Measurements from ENCODE around the gene RPL7L1. TPM values are rescaled to one million over a fixed set of nuclear protein-coding genes. Genes with fewer than 3 reads are reported as not detected.
"Not testable (repeated sequence)": the region's sequence is repeated elsewhere in the genome, so short reads cannot be mapped to it uniquely, and the experiment has no call there.

RPL7L1 gene
- total RNA-seq, 1 donor from 2014 or later = 71.5 TPM

DNA sequence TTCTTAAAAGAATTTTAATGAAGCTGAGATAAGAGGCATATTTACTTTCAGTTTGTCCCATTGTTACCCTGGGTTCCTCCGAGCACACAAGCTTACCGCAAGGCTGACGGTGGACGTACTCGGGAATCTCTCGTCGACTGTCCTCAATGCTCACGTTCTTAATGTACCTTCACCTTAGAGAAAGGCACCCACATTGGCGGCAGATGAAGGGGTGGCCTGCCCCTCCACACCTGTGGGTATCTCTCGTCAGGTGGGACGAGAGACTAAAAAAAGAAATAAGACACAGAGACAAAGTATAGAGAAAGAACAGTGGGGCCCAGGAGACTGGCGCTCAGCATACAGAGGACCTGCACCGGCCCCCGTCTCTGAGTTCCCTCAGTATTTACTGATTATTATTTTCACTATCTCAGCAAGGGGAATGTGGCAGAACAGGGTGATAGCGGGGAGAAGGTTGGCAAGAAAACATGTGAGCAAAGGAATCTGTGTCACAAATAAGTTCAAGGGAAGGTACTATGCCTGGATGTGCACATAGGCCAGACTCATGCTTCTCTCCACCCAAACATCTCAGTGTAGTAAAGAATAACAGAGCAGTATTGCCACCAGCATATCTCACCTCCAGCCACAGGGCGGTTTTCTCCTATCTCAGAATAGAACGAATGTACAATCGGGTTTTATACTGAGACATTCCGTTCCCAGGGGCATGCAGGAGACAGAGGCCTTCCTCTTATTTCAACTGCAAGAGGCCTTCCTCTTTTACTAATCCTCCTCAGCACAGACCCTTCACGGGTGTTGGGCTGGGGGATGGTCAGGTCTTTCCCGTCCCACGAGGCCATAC is 23.2 kb downstream of the RPL7L1 start:
- not testable (repeated sequence) for H3K27ac ChIP-seq (ENCODE audit: low read depth, low read length); H3K9ac ChIP-seq (ENCODE audit: low read depth in 1 of 3, low read length in 3 of 3); H3K9me3 ChIP-seq (ENCODE audit: control insufficient read depth in 3 of 3, low read length in 3 of 3); H3K4me3 ChIP-seq (ENCODE audit: low read length in 3 of 3); H3K27me3 ChIP-seq (ENCODE audit: control insufficient read depth in 3 of 3, insufficient read depth in 3 of 3, low read length in 3 of 3); H3K36me3 ChIP-seq (ENCODE audit: control insufficient read depth in 3 of 3, insufficient read depth in 3 of 3, low read length in 3 of 3)
- peaks cover 7 to 15% (median 8%) of the 10 kb centered on the region in 3 donors for H3K4me1 ChIP-seq (ENCODE audit: control insufficient read depth in 3 of 3, insufficient read depth in 3 of 3, low read length in 3 of 3)

DNA sequence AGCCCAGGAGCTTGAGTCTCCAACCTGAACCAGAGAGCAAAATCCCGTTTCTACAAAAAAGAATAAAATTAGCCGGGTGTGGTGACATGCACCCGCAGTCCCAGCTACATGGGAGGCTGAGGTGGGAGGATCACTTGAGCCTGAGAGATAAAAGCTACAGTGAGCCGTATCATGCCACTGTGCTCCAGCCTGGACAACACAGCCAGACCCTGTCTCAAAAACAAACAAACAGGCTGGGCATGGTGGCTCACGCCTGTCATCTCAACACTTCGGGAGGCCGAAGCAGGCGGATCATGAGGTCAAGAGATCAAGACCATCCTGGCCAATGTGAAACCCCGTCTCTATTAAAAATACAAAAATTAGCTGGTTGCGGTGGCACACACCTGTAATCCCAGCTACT is 25.1 kb downstream of the RPL7L1 start:
- Histone ChIP-seq H3K4me3 (ENCODE audit: low read length in 3 of 3) (no peak overlapping the region), H3K27ac (ENCODE audit: low read depth, low read length) (no peak overlapping the region), H3K9ac (ENCODE audit: low read depth in 1 of 3, low read length in 3 of 3) (no peak overlapping the region), H3K36me3 (ENCODE audit: control insufficient read depth in 3 of 3, insufficient read depth in 3 of 3, low read length in 3 of 3) (no peaks in the 10 kb centered on the region), H3K27me3 (ENCODE audit: control insufficient read depth in 3 of 3, insufficient read depth in 3 of 3, low read length in 3 of 3) (no peaks in the 10 kb centered on the region), H3K4me1 (ENCODE audit: control insufficient read depth in 3 of 3, insufficient read depth in 3 of 3, low read length in 3 of 3) (peaks cover 5 to 9% (median 7%) of the 10 kb centered on the region in 3 donors), H3K9me3 (ENCODE audit: control insufficient read depth in 3 of 3, low read length in 3 of 3) (no peaks in the 10 kb centered on the region)

DNA sequence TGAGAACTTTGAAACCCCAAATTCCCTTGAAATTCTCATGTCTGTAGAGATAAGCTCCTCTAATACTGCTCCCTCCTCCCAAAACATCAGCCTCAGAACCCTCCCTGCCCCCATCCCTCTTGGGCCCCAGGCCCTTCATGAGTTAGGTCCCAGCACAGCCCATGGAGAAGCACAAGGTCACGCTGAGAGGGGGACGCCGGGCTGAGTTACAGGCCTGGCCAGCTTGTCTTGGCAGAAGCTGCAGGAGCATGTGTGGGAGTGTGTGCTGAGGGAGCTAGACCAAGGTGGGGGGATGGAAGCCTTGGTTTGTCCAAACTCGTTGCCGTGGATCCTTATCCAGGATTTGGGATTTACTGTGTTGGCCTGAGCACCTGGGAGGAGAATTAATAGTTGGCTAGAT is 27.9 kb downstream of the RPL7L1 start:
- Histone ChIP-seq H3K27me3 (ENCODE audit: control insufficient read depth in 3 of 3, insufficient read depth in 3 of 3, low read length in 3 of 3) (peaks cover 8 to 10% (median 9%) of the 10 kb centered on the region in 3 donors), H3K36me3 (ENCODE audit: control insufficient read depth in 3 of 3, insufficient read depth in 3 of 3, low read length in 3 of 3) (no peaks in the 10 kb centered on the region), H3K9me3 (ENCODE audit: control insufficient read depth in 3 of 3, low read length in 3 of 3) (no peaks in the 10 kb centered on the region), H3K9ac (ENCODE audit: low read depth in 1 of 3, low read length in 3 of 3) (peak overlapping the region in 1 of 3 donors; percentile 16), H3K4me3 (ENCODE audit: low read length in 3 of 3) (no peak overlapping the region), H3K27ac (ENCODE audit: low read depth, low read length) (no peak overlapping the region), H3K4me1 (ENCODE audit: control insufficient read depth in 3 of 3, insufficient read depth in 3 of 3, low read length in 3 of 3) (peaks cover 0 to 7% (median 0%) of the 10 kb centered on the region in 3 donors)

DNA sequence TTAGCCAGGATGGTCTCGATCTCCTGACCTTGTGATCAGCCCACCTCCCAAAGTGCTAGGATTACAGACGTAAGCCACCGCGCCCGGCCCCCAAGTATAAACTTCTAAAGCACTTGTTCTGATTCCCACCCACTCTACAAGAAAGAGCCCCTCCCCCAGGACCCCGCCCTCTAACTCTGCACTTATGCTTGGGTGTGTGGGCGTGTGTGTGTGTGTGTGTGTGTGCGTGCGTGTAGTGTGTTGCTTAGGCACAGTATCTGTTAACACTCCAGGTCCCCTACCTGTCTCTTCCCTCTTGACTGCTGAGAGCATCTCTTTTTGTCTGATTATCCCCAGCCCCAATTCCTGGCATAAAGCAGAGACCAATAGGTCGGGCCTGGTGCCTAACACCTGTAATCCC is 30.4 kb downstream of the RPL7L1 start:
- no peak overlapping the region for H3K4me3 ChIP-seq (ENCODE audit: low read length in 3 of 3)
- no peak overlapping the region for H3K27ac ChIP-seq (ENCODE audit: low read depth, low read length)
- H3K4me1 ChIP-seq (ENCODE audit: control insufficient read depth in 3 of 3, insufficient read depth in 3 of 3, low read length in 3 of 3) = peaks cover 0 to 7% (median 0%) of the 10 kb centered on the region in 3 donors
- H3K9ac ChIP-seq (ENCODE audit: low read depth in 1 of 3, low read length in 3 of 3) = no peak overlapping the region
- no peaks in the 10 kb centered on the region for H3K9me3 ChIP-seq (ENCODE audit: control insufficient read depth in 3 of 3, low read length in 3 of 3)
- peaks cover 8 to 12% (median 12%) of the 10 kb centered on the region in 3 donors for H3K27me3 ChIP-seq (ENCODE audit: control insufficient read depth in 3 of 3, insufficient read depth in 3 of 3, low read length in 3 of 3)
- H3K36me3 ChIP-seq (ENCODE audit: control insufficient read depth in 3 of 3, insufficient read depth in 3 of 3, low read length in 3 of 3) = no peaks in the 10 kb centered on the region

DNA sequence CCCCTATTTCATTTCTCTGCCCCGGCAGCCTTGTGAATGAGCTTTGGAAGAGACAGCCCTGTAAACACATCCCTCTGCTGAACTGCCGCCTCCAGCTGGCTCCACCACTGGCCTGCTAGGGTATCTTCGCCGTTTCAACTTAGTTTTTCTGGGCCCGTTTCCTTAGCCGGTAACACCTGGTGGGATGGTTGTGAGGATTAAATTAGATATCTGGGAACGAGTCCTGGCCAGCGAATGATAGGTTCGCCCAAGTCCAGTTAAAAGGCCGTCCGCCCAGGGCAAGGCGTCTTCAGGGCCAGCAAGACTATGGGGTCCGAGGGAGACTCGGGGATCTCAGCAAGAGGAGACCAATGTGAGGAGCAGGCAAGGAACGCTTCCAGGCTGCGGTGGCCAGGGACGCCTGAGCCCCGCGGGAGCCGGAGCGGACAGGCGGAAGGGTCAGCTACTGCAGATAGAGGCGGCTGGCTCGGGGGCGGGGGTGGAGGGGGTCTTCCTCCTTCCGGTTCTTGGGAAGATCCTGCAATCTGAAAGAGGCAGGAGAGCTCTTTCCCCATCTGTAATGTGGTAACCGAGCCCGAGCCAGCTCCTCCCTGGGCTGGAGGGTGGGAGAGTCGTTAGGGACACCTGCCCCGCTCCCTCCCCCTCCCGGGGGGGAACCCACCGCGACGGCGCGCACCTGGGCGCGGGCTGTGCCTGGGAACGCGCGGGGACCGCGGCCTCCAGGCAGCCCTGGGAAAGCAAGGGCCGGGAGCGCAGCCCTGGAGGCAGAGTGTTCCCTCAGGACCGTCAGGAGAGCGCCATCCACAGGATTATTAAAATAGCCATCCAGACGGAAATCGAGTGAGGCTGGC is 32.0 kb downstream of the RPL7L1 start:
- peaks cover 0 to 7% (median 0%) of the 10 kb centered on the region in 3 donors for H3K4me1 ChIP-seq (ENCODE audit: control insufficient read depth in 3 of 3, insufficient read depth in 3 of 3, low read length in 3 of 3)
- peaks cover 8 to 14% (median 12%) of the 10 kb centered on the region in 3 donors for H3K27me3 ChIP-seq (ENCODE audit: control insufficient read depth in 3 of 3, insufficient read depth in 3 of 3, low read length in 3 of 3)
- no peak overlapping the region for H3K9ac ChIP-seq (ENCODE audit: low read depth in 1 of 3, low read length in 3 of 3)
- H3K36me3 ChIP-seq (ENCODE audit: control insufficient read depth in 3 of 3, insufficient read depth in 3 of 3, low read length in 3 of 3) = no peaks in the 10 kb centered on the region
- H3K9me3 ChIP-seq (ENCODE audit: control insufficient read depth in 3 of 3, low read length in 3 of 3) = no peaks in the 10 kb centered on the region
- no peak overlapping the region for H3K27ac ChIP-seq (ENCODE audit: low read depth, low read length)
- H3K4me3 ChIP-seq (ENCODE audit: low read length in 3 of 3) = no peak overlapping the region

DNA sequence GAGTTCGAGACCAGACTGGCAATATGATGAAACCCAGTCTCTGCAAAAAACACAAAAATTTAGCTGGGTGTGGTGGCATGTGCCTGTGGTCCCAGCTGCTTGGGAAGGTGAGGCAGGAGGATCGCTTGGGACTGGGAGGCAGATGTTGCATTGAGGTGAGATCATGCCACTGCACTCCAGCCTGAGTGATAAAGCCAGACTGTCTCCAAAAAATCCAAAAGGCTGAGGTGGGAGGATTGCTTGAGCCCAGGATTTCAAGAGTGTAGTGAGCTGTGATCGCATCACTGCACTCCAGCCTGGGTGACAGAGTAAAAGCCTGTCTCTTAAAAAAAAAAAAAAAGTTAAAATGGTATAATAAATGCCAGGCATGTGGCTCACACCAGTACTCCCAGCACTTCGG is 35.1 kb downstream of the RPL7L1 start:
- H3K9me3 ChIP-seq (ENCODE audit: control insufficient read depth in 3 of 3, low read length in 3 of 3) = no peaks in the 10 kb centered on the region
- peaks cover 0 to 7% (median 0%) of the 10 kb centered on the region in 3 donors for H3K4me1 ChIP-seq (ENCODE audit: control insufficient read depth in 3 of 3, insufficient read depth in 3 of 3, low read length in 3 of 3)
- H3K27me3 ChIP-seq (ENCODE audit: control insufficient read depth in 3 of 3, insufficient read depth in 3 of 3, low read length in 3 of 3) = peaks cover 10 to 14% (median 12%) of the 10 kb centered on the region in 3 donors
- H3K27ac ChIP-seq (ENCODE audit: low read depth, low read length) = no peak overlapping the region
- H3K36me3 ChIP-seq (ENCODE audit: control insufficient read depth in 3 of 3, insufficient read depth in 3 of 3, low read length in 3 of 3) = no peaks in the 10 kb centered on the region
- no peak overlapping the region for H3K9ac ChIP-seq (ENCODE audit: low read depth in 1 of 3, low read length in 3 of 3)
- no peak overlapping the region for H3K4me3 ChIP-seq (ENCODE audit: low read length in 3 of 3)

DNA sequence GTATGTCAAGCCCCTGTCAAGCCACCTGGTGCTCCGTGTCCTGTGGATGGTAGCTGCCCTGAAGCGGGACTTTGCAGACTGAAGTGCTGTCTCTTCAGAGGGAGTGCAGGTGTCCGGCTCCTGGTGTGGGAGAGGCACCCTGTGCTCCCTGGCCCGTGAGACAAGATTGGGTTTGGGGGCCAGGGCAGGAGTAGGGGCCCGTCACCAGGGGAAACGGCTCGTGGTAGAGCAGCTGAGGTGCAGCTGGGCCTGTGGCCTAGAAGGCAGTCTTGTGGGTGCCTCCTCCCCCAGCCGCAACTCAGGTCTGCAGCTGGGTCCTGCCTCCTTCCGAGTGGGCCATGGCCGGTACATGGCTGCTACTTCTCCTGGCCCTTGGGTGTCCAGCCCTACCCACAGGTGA is 36.3 kb downstream of the RPL7L1 start, which contains the start of gene PTCRA:
TSS of gene PTCRA (plus strand) at position 322 of the 400 bp plus-strand sequence. CDS start at position 339, 17 bp downstream.
- H3K27ac ChIP-seq (ENCODE audit: low read depth, low read length) = no peak within 1 kb of the TSS
- H3K9me3 ChIP-seq (ENCODE audit: control insufficient read depth in 3 of 3, low read length in 3 of 3) = no peaks in the 10 kb centered on the region
- peaks cover 0 to 7% (median 0%) of the 10 kb centered on the region in 3 donors for H3K4me1 ChIP-seq (ENCODE audit: control insufficient read depth in 3 of 3, insufficient read depth in 3 of 3, low read length in 3 of 3)
- H3K27me3 ChIP-seq (ENCODE audit: control insufficient read depth in 3 of 3, insufficient read depth in 3 of 3, low read length in 3 of 3) = peaks cover 10 to 14% (median 12%) of the 10 kb centered on the region in 3 donors
- no peak within 1 kb of the TSS for H3K9ac ChIP-seq (ENCODE audit: low read depth in 1 of 3, low read length in 3 of 3)
- no peak within 1 kb of the TSS for H3K4me3 ChIP-seq (ENCODE audit: low read length in 3 of 3)
- H3K36me3 ChIP-seq (ENCODE audit: control insufficient read depth in 3 of 3, insufficient read depth in 3 of 3, low read length in 3 of 3) = no peaks in the 10 kb centered on the region

DNA sequence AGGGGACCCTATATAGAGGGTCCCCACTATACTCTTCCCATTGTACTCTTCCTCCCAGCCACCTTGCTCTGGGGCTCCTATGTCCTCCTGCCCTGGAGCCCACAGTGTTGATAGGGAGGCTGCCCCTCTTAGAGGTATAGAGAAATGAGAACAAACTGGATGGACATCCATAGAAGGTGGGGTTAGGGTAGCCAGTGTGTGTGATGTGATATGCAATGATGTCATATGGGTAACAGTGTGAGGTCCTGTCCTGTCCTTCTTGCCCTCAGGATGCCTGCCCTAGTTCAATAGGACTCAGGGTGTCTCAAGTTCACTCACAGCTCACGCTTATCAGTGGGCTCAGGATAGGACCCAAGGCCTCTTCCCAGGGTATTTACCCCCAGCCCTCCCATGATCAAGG is 36.9 kb downstream of the RPL7L1 start:
- no peaks in the 10 kb centered on the region for H3K36me3 ChIP-seq (ENCODE audit: control insufficient read depth in 3 of 3, insufficient read depth in 3 of 3, low read length in 3 of 3)
- H3K9ac ChIP-seq (ENCODE audit: low read depth in 1 of 3, low read length in 3 of 3) = no peak overlapping the region
- no peak overlapping the region for H3K4me3 ChIP-seq (ENCODE audit: low read length in 3 of 3)
- peaks cover 7 to 11% (median 10%) of the 10 kb centered on the region in 3 donors for H3K27me3 ChIP-seq (ENCODE audit: control insufficient read depth in 3 of 3, insufficient read depth in 3 of 3, low read length in 3 of 3)
- no peaks in the 10 kb centered on the region for H3K9me3 ChIP-seq (ENCODE audit: control insufficient read depth in 3 of 3, low read length in 3 of 3)
- peaks cover 0 to 4% (median 0%) of the 10 kb centered on the region in 3 donors for H3K4me1 ChIP-seq (ENCODE audit: control insufficient read depth in 3 of 3, insufficient read depth in 3 of 3, low read length in 3 of 3)
- no peak overlapping the region for H3K27ac ChIP-seq (ENCODE audit: low read depth, low read length)

DNA sequence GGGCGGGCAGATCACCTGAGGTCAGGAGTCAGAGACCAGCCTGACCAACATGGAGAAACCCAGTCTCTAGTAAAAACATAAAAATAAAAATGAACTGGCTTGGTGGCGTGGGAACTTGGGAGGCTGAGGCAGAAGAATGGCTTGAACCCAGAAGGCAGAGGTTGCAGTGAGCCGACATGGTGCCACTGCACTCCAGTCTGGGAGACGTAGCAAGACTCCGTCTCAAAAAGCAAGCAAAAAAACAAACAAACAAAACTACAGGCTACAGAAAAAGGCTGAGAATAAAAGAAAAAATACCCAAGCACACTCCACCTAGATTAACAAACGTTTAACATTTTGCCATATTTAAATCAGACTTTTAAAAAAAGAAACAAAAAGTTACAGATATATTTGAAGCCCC is 42.4 kb downstream of the RPL7L1 start:
- Histone ChIP-seq H3K36me3 (ENCODE audit: control insufficient read depth in 3 of 3, insufficient read depth in 3 of 3, low read length in 3 of 3) (no peaks in the 10 kb centered on the region), H3K4me3 (ENCODE audit: low read length in 3 of 3) (no peak overlapping the region), H3K27ac (ENCODE audit: low read depth, low read length) (no peak overlapping the region), H3K27me3 (ENCODE audit: control insufficient read depth in 3 of 3, insufficient read depth in 3 of 3, low read length in 3 of 3) (peaks cover 0 to 8% (median 3%) of the 10 kb centered on the region in 3 donors), H3K4me1 (ENCODE audit: control insufficient read depth in 3 of 3, insufficient read depth in 3 of 3, low read length in 3 of 3) (no peaks in the 10 kb centered on the region), H3K9me3 (ENCODE audit: control insufficient read depth in 3 of 3, low read length in 3 of 3) (no peaks in the 10 kb centered on the region), H3K9ac (ENCODE audit: low read depth in 1 of 3, low read length in 3 of 3) (no peak overlapping the region)
